Measurements from ENCODE around the gene TREX2.

GRCh38 chrX:153443476-153444332 is 2.2 kb downstream of the TREX2 start:
- TF ChIP-seq CTCF (IDR thresholded peaks at IDR 0.05), result no peak
- no peak for TF ChIP-seq POLR2A (IDR thresholded peaks at IDR 0.05)
